Measurements from ENCODE around the gene CSF2RB.
"Not testable (repeated sequence)": the region's sequence is repeated elsewhere in the genome, so short reads cannot be mapped to it uniquely, and the experiment has no call there.

The CSF2RB gene

DNA sequence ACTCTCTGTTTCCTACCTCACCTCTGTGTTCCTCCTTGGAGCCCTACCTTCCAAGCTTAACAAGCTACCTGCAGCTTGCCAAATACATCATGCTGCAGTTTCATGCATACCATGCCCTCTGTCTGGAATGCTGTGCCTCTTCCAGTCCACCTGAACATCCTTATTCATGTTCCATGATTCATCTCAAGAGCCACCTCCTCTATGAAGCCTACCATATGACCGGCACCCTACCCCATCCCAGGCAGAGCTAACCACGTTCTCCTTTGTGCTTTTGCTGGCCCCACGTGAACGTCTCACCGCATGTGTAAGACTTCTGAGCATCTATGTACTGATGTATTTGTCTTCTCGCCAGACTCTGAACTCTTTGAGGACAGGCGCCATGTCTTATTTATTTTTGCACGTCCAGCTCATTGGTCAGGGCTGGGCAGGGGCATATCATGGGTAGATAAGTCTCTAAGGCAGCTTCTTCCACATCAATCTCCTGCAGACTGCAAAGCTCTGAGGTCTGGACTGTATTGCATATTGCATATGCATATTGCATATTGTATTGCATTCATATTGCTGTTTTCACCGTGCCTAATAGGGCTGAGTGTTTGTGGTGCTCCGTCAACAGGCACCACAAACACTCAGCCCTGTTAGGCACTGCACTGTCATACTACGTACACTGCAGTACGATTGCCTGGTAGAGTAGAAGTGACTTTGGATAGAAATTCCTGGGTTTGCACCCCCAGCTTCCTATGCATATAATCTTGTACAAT is 74.8 kb downstream of the CSF2RB start:
- DNase-seq (ENCODE audit: low spot score) (no peak), ATAC-seq (ENCODE audit: low read depth) (no peak)
- TF ChIP-seq, protein P1, sequence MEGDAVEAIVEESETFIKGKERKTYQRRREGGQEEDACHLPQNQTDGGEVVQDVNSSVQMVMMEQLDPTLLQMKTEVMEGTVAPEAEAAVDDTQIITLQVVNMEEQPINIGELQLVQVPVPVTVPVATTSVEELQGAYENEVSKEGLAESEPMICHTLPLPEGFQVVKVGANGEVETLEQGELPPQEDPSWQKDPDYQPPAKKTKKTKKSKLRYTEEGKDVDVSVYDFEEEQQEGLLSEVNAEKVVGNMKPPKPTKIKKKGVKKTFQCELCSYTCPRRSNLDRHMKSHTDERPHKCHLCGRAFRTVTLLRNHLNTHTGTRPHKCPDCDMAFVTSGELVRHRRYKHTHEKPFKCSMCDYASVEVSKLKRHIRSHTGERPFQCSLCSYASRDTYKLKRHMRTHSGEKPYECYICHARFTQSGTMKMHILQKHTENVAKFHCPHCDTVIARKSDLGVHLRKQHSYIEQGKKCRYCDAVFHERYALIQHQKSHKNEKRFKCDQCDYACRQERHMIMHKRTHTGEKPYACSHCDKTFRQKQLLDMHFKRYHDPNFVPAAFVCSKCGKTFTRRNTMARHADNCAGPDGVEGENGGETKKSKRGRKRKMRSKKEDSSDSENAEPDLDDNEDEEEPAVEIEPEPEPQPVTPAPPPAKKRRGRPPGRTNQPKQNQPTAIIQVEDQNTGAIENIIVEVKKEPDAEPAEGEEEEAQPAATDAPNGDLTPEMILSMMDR (IDR thresholded peaks at IDR 0.05; ENCODE audit: poor library complexity, severe bottlenecking) = no peak
- Histone ChIP-seq H3K27me3 (ENCODE audit: insufficient read depth, poor library complexity, severe bottlenecking) (no peaks in the 10 kb centered on the region), H3K9me3 (ENCODE audit: severe bottlenecking) (no peaks in the 10 kb centered on the region), H3K36me3 (ENCODE audit: low read depth) (no peaks in the 10 kb centered on the region), H3K27ac (ENCODE audit: poor library complexity, severe bottlenecking) (no peak overlapping the region), H3K4me3 (ENCODE audit: severe bottlenecking) (no peak overlapping the region), H3K4me1 (ENCODE audit: insufficient read depth, poor library complexity, severe bottlenecking) (no peaks in the 10 kb centered on the region)

DNA sequence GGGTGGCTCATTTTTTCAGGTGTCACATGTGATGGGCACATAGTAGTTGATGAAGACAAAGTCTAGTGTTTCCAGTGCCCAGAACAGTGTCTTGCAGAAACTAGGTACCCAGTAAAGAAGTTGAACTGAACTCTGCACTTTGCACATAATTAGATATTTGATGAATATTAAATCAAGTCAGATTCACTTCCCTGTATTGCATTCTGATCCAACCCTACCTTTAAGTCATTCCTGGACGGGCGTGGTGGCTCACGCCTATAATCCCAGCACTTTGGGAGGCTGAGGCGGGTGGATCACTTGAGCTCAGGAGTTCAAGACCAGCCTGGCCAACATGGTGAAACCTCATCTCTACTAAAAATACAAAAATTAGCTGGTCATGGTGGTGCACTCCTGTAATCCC is 75.6 kb downstream of the CSF2RB start:
- DNase-seq (ENCODE audit: low spot score); H3K36me3 ChIP-seq (ENCODE audit: low read depth); H3K9me3 ChIP-seq (ENCODE audit: severe bottlenecking); H3K4me3 ChIP-seq (ENCODE audit: severe bottlenecking); H3K27ac ChIP-seq (ENCODE audit: poor library complexity, severe bottlenecking); H3K4me1 ChIP-seq (ENCODE audit: insufficient read depth, poor library complexity, severe bottlenecking); ATAC-seq (ENCODE audit: low read depth); H3K27me3 ChIP-seq (ENCODE audit: insufficient read depth, poor library complexity, severe bottlenecking): not testable (repeated sequence)
